HUES6 (cell line): ENCODE results near the gene MRPS23.

Source experiments
- H3K27ac ChIP-seq: 2 replicates; pipeline ENCODE4 v1.7.0; 2013; ENCODE audit warnings: low read depth, mild to moderate bottlenecking, low read length, inconsistent platforms
- H3K27me3 ChIP-seq: 2 replicates; pipeline ENCODE4 v1.6.1; 2013; ENCODE audit warnings: low read length; ENCODE audit not compliant: control insufficient read depth, insufficient read depth
- H3K36me3 ChIP-seq: 2 replicates; pipeline ENCODE4 v1.6.1; 2013; ENCODE audit warnings: low read length; ENCODE audit not compliant: control insufficient read depth, insufficient read depth
- H3K4me1 ChIP-seq: 2 replicates; pipeline ENCODE4 v1.6.1; 2013; ENCODE audit warnings: low read length; ENCODE audit not compliant: control insufficient read depth, insufficient read depth
- H3K4me3 ChIP-seq: 2 replicates; pipeline ENCODE4 v1.5.1; 2013; ENCODE audit warnings: low read depth, low read length
- H3K9ac ChIP-seq: one replicate; pipeline ENCODE4 v1.6.1; 2013; ENCODE audit warnings: mild to moderate bottlenecking, low read length
- H3K9me3 ChIP-seq: 2 replicates; pipeline ENCODE4 v1.6.1; 2013; ENCODE audit warnings: low read depth, low read length; ENCODE audit not compliant: control insufficient read depth, insufficient read depth

The MRPS23 gene

GRCh38 chr17:57849874-57850754 is at the start of gene MRPS23:
Gene MRPS23 (minus strand): TSS chr17:57850044. CDS start chr17:57850010, 34 bp downstream.
- Histone ChIP-seq H3K27me3 (no peaks in the 10 kb centered on the region), H3K9ac (peak within 1 kb of the TSS; percentile 85), H3K36me3 (peaks cover 10% of the 10 kb centered on the region), H3K4me1 (peaks cover 22% of the 10 kb centered on the region; the same call in 1 of the 2 replicates), H3K27ac (peak within 1 kb of the TSS; percentile 63; the same call in 1 of the 2 replicates), H3K9me3 (no peaks in the 10 kb centered on the region), H3K4me3 (peak within 1 kb of the TSS; percentile 93)

GRCh38 chr17:57899391-57899790 is 49.5 kb upstream of the MRPS23 start:
- Histone ChIP-seq H3K27me3 (no peaks in the 10 kb centered on the region), H3K4me1 (peaks cover 44% of the 10 kb centered on the region), H3K4me3 (no peak overlapping the region), H3K9me3 (no peaks in the 10 kb centered on the region), H3K27ac (peak overlapping the region; percentile 50; the same call in 1 of the 2 replicates), H3K36me3 (no peaks in the 10 kb centered on the region), H3K9ac (peak overlapping the region; percentile 41)

- peaks cover 39% of the 10 kb centered on the region for H3K4me1 ChIP-seq
- H3K36me3 ChIP-seq: no peaks in the 10 kb centered on the region
- no peak overlapping the region for H3K4me3 ChIP-seq
- H3K9ac ChIP-seq: peak overlapping the region; percentile 45
- H3K27me3 ChIP-seq: no peaks in the 10 kb centered on the region
- H3K27ac ChIP-seq: peak overlapping the region; percentile 50; the same call in 1 of the 2 replicates
- no peaks in the 10 kb centered on the region for H3K9me3 ChIP-seq
Observed at GRCh38 chr17:57898487-57899311, 48.9 kb upstream of the MRPS23 start.

GRCh38 chr17:57895382-57896060 is 45.7 kb upstream of the MRPS23 start:
- Histone ChIP-seq H3K4me3 (no peak overlapping the region), H3K27ac (no peak overlapping the region), H3K27me3 (no peaks in the 10 kb centered on the region), H3K9ac (no peak overlapping the region), H3K36me3 (no peaks in the 10 kb centered on the region), H3K4me1 (peaks cover 39% of the 10 kb centered on the region), H3K9me3 (no peaks in the 10 kb centered on the region)

GRCh38 chr17:57894848-57895247 is 45.0 kb upstream of the MRPS23 start:
- Histone ChIP-seq H3K4me3 (no peak overlapping the region), H3K27ac (no peak overlapping the region), H3K9ac (no peak overlapping the region), H3K27me3 (no peaks in the 10 kb centered on the region), H3K4me1 (peaks cover 34% of the 10 kb centered on the region), H3K9me3 (no peaks in the 10 kb centered on the region), H3K36me3 (no peaks in the 10 kb centered on the region)

- Histone ChIP-seq H3K4me1 (peaks cover 17% of the 10 kb centered on the region), H3K9ac (peak overlapping the region; percentile 9), H3K27ac (peak overlapping the region; percentile 18; the same call in 1 of the 2 replicates), H3K27me3 (no peaks in the 10 kb centered on the region), H3K36me3 (no peaks in the 10 kb centered on the region), H3K4me3 (no peak overlapping the region), H3K9me3 (no peaks in the 10 kb centered on the region)
Observed at GRCh38 chr17:57892820-57893595, 43.2 kb upstream of the MRPS23 start.

GRCh38 chr17:57892146-57892819 is 42.4 kb upstream of the MRPS23 start:
- Histone ChIP-seq H3K9me3 (no peaks in the 10 kb centered on the region), H3K9ac (no peak overlapping the region), H3K27ac (peak overlapping the region; percentile 18; the same call in 1 of the 2 replicates), H3K4me1 (peaks cover 14% of the 10 kb centered on the region), H3K4me3 (no peak overlapping the region), H3K27me3 (no peaks in the 10 kb centered on the region), H3K36me3 (no peaks in the 10 kb centered on the region)

GRCh38 chr17:57890857-57891232 is 41.0 kb upstream of the MRPS23 start:
- Histone ChIP-seq H3K9ac (no peak overlapping the region), H3K4me3 (no peak overlapping the region), H3K4me1 (peaks cover 14% of the 10 kb centered on the region), H3K27me3 (no peaks in the 10 kb centered on the region), H3K36me3 (no peaks in the 10 kb centered on the region), H3K27ac (no peak overlapping the region), H3K9me3 (no peaks in the 10 kb centered on the region)

- Histone ChIP-seq H3K4me3 (no peak overlapping the region), H3K9ac (no peak overlapping the region), H3K27ac (no peak overlapping the region), H3K27me3 (no peaks in the 10 kb centered on the region), H3K4me1 (peaks cover 14% of the 10 kb centered on the region), H3K36me3 (no peaks in the 10 kb centered on the region), H3K9me3 (no peaks in the 10 kb centered on the region)
Observed at GRCh38 chr17:57889892-57890856, 40.3 kb upstream of the MRPS23 start.
